Measurements from ENCODE around the gene AGTRAP.

AGTRAP gene

DNA sequence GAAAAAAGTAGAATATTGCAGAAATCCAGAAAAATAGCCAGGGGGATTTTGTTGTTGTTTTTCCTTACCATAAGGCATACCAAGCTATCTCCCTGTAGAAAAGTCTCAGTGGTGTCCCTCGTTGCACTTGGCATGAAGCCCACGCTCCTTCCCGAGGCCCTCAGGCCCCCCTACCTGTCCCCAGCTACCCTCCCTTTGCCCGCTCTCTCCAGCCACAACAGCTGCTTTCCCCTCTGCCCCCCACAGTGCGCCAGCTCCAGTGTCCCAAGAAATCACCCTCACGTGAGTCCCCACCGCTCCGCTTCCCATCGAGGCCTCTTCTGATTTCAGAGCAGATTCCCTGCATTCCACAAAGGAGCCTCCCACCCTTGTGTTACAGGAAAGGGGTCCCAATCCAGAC, 8.4 kb downstream of the AGTRAP start:
- Histone ChIP-seq H3K4me3 (IDR thresholded peaks at IDR 0.05; ENCODE audit: insufficient read depth, low read depth, low read length) (no peak overlapping the region), H4K20me1 (ENCODE audit: insufficient read depth) (no peaks in the 10 kb centered on the region), H2AFZ (ENCODE audit: low read depth) (no peak overlapping the region), H3K36me3 (ENCODE audit: insufficient read depth) (no peaks in the 10 kb centered on the region), H3K9ac (no peak overlapping the region), H3K27ac (no peak overlapping the region), H3K4me2 (no peak overlapping the region), H3K4me1 (ENCODE audit: low read depth, poor library complexity, severe bottlenecking) (peaks cover 17% of the 10 kb centered on the region), H3K27me3 (ENCODE audit: insufficient read depth, low read depth) (no peaks in the 10 kb centered on the region), H3K79me2 (ENCODE audit: insufficient read depth, low read depth) (no peaks in the 10 kb centered on the region)
- TF ChIP-seq, protein P1, sequence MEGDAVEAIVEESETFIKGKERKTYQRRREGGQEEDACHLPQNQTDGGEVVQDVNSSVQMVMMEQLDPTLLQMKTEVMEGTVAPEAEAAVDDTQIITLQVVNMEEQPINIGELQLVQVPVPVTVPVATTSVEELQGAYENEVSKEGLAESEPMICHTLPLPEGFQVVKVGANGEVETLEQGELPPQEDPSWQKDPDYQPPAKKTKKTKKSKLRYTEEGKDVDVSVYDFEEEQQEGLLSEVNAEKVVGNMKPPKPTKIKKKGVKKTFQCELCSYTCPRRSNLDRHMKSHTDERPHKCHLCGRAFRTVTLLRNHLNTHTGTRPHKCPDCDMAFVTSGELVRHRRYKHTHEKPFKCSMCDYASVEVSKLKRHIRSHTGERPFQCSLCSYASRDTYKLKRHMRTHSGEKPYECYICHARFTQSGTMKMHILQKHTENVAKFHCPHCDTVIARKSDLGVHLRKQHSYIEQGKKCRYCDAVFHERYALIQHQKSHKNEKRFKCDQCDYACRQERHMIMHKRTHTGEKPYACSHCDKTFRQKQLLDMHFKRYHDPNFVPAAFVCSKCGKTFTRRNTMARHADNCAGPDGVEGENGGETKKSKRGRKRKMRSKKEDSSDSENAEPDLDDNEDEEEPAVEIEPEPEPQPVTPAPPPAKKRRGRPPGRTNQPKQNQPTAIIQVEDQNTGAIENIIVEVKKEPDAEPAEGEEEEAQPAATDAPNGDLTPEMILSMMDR (conservative IDR thresholded peaks at IDR 0.05; ENCODE audit: low read depth, low read length) = no peak

DNA sequence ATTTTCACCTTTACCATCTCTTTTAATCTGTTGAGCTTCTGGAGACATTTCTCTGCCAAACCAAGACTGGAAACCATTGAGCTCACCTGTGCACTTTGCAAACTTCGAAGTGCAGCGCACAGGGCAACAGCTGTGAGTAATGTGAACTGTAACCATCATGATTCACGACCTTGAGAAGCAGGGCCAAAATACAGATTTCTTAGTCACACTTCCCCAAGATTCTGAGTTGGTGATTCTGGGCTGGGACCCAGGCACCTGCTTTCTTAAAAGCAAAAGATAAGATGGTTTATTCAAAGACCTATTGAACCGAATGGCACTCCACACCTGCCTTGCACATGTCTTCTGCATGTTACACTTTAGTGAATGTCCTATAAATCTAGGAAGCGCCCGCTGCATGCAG, 10.2 kb downstream of the AGTRAP start:
- H3K36me3 ChIP-seq (ENCODE audit: insufficient read depth) = no peaks in the 10 kb centered on the region

DNA sequence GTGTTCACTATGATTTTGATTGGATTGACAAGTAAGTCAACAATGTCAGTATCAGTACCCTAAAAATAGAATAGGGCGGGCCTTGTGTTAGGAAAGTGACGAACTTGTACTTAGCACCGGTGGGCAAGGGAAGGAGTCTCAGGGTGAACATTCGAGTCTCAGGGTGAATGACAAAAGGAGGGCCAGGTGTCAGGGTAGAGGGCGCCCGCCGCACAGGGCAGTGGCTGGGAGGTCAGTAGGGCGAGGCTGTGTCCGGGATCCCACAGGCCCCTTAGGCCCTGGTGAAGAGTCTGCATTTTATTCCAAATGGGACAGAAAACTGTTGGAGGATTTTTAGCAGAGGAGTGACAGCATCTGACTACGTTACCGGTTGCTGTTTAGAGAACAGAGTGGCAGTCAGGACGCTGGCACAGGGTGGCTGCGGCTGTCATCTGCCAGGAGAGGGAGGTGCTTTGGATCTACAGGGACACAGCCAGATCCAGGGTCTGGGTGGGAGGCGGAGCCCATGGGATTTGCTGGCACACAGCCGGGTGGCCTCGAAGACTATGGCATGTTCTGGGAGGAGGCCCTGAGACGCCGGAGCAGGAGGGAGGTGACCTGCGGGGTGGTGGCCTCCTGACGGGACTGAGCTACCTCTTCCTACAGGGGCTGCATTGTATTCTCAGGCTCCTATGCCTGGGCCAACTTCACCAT, 11.0 kb downstream of the AGTRAP start:
- H3K27ac ChIP-seq = no peak overlapping the region
- H3K36me3 ChIP-seq (ENCODE audit: insufficient read depth) = no peaks in the 10 kb centered on the region
- H3K4me2 ChIP-seq = no peak overlapping the region
- TF ChIP-seq, protein P1 (conservative IDR thresholded peaks at IDR 0.05; ENCODE audit: low read depth, low read length) = no peak
- H3K9ac ChIP-seq = no peak overlapping the region
- H4K20me1 ChIP-seq (ENCODE audit: insufficient read depth) = no peaks in the 10 kb centered on the region
- H3K27me3 ChIP-seq (ENCODE audit: insufficient read depth, low read depth) = no peaks in the 10 kb centered on the region
- peaks cover 7% of the 10 kb centered on the region for H3K4me1 ChIP-seq (ENCODE audit: low read depth, poor library complexity, severe bottlenecking)
- no peak overlapping the region for H3K4me3 ChIP-seq (IDR thresholded peaks at IDR 0.05; ENCODE audit: insufficient read depth, low read depth, low read length)
- no peaks in the 10 kb centered on the region for H3K79me2 ChIP-seq (ENCODE audit: insufficient read depth, low read depth)
- no peak overlapping the region for H2AFZ ChIP-seq (ENCODE audit: low read depth)

More for the DNA sequence above, 10.2 kb downstream of the AGTRAP start:
- Histone ChIP-seq H3K79me2 (ENCODE audit: insufficient read depth, low read depth) (no peaks in the 10 kb centered on the region), H3K27ac (no peak overlapping the region), H2AFZ (ENCODE audit: low read depth) (no peak overlapping the region), H4K20me1 (ENCODE audit: insufficient read depth) (no peaks in the 10 kb centered on the region), H3K4me1 (ENCODE audit: low read depth, poor library complexity, severe bottlenecking) (peaks cover 11% of the 10 kb centered on the region), H3K9ac (no peak overlapping the region), H3K4me2 (no peak overlapping the region), H3K4me3 (IDR thresholded peaks at IDR 0.05; ENCODE audit: insufficient read depth, low read depth, low read length) (no peak overlapping the region), H3K27me3 (ENCODE audit: insufficient read depth, low read depth) (no peaks in the 10 kb centered on the region)
- TF ChIP-seq, protein P1 (conservative IDR thresholded peaks at IDR 0.05; ENCODE audit: low read depth, low read length) = no peak

DNA sequence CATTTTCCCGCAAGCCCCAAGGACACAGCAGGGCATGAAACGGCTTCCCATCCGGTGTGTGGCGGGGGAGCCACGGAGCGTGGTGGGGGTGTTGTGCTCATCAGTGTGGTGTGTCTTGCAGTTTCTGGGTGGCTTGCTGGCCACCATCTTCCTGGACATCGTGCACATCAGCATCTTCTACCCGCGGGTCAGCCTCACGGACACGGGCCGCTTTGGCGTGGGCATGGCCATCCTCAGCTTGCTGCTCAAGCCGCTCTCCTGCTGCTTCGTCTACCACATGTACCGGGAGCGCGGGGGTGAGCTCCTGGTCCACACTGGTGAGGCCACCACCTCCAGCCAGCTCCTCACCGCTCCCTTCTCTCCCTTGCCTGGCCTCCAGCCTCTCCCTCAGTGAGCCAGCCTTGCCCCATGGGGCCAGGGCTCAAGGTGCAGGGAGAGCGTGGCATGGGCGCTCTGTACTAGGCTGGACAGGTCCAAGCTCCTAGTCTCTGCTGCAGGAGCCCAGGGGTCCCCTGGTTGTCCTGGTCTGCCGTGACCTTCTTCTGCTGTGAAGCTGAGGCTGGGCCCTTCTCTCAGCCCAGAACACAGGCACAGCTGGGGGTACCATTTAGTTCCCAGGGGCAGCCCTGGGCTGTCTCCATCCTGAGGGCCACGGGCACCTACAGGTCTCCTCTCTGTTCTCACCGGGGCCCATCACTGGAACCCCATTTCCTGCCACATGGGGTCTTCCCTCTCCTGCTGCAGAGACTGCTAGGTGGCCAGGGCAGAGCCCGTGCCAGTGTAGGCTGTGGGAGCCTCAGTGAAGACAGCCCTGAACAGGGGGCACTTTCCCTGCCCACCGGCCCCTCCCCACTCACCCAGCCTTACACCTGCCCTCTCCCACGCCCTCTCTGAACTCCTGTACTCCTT, 12.6 kb downstream of the AGTRAP start:
- TF ChIP-seq, protein P1 (conservative IDR thresholded peaks at IDR 0.05; ENCODE audit: low read depth, low read length) = no peak
- H3K36me3 ChIP-seq (ENCODE audit: insufficient read depth) = no peaks in the 10 kb centered on the region
- H3K27me3 ChIP-seq (ENCODE audit: insufficient read depth, low read depth) = no peaks in the 10 kb centered on the region
- no peak overlapping the region for H3K27ac ChIP-seq
- peaks cover 7% of the 10 kb centered on the region for H3K4me1 ChIP-seq (ENCODE audit: low read depth, poor library complexity, severe bottlenecking)
- H3K79me2 ChIP-seq (ENCODE audit: insufficient read depth, low read depth) = no peaks in the 10 kb centered on the region
- H2AFZ ChIP-seq (ENCODE audit: low read depth) = no peak overlapping the region
- no peaks in the 10 kb centered on the region for H4K20me1 ChIP-seq (ENCODE audit: insufficient read depth)
- H3K4me2 ChIP-seq = no peak overlapping the region
- no peak overlapping the region for H3K4me3 ChIP-seq (IDR thresholded peaks at IDR 0.05; ENCODE audit: insufficient read depth, low read depth, low read length)
- H3K9ac ChIP-seq = no peak overlapping the region

All from KMS-11 (cell line).